HepG2 (cell line): ENCODE results near the gene FBXL2. TPM values are rescaled to one million over a fixed set of nuclear protein-coding genes. Genes with fewer than 3 reads are reported as not detected.

Experiments used
- ATAC-seq: fragments of 200-7000 bp; cut with Tn5 transposase; 3 replicates; pipeline ENCODE4 v1.9.1; 2020; ENCODE audit warnings: mild to moderate bottlenecking, moderate library complexity
- BruUV-seq: library from RNA; stranded (reverse); fragments of 400-500 nt; replicated peaks from 2 replicates; lab custom pipeline; 2021; lab: Mats Ljungman, UMichigan
- CTCF ChIA-PET: fragments of 300-600 bp; formaldehyde crosslinking; extraction: SDS; loops from one replicate; lab custom pipeline; 2021; ENCODE audit warnings: low total read pairs, inconsistent platforms, low intra/inter-chr PET ratio; lab: Yijun Ruan, JAX
- POLR2A ChIA-PET: fragments of 350-600 bp; sonication (Branson Sonifier 250); formaldehyde crosslinking; loops from one replicate; lab custom pipeline; 2020; ENCODE audit warnings: antibody characterized with exemption, inconsistent platforms; lab: Yijun Ruan, JAX
- DNase-seq: peaks from one replicate; pipeline ENCODE4 v3.0.0-alpha.2; 2015; ENCODE audit warnings: low spot score
- FAIRE-seq: peaks from 3 replicates; lab custom pipeline; 2011; peaks lifted over from hg19 to GRCh38; lab: Jason Lieb, UNC
- H2AFZ ChIP-seq: one replicate; pipeline ENCODE4 v1.6.1; 2011; ENCODE audit warnings: low read length, inconsistent platforms
- H3K27ac ChIP-seq: fragments of 300-600 bp; 3 replicates; pipeline ENCODE4 v1.8.0; 2011; ENCODE audit warnings: mixed run types, mild to moderate bottlenecking, mixed read lengths, low read length, inconsistent platforms; ENCODE audit not compliant: insufficient read depth; ENCODE audit errors: extremely low read length
- H3K27me3 ChIP-seq, 2 experiments: fragments of 200-600 bp in 1 of 2; 2 replicates in 1 of 2; 3 replicates in 1 of 2; pipeline versions ENCODE4 v1.6.0 to v1.8.0; 2011; ENCODE audit warnings: low read length in 2 of 2, mild to moderate bottlenecking in 2 of 2, moderate library complexity in 2 of 2, inconsistent platforms in 1 of 2; ENCODE audit not compliant: insufficient read depth in 2 of 2, control insufficient read depth in 1 of 2
- H3K36me3 ChIP-seq, 2 experiments: fragments of 200-600 bp in 1 of 2; replicated peaks in 1 of 2; 2 replicates in 1 of 2; 3 replicates in 1 of 2; pipeline versions ENCODE4 v1.5.1 to v1.8.0; 2011; ENCODE audit warnings: low read length in 2 of 2, inconsistent platforms in 1 of 2; ENCODE audit not compliant: insufficient read depth in 2 of 2, control insufficient read depth in 1 of 2
- H3K4me1 ChIP-seq: 2 replicates; pipeline ENCODE4 v1.5.1; 2012; ENCODE audit warnings: low read length, inconsistent platforms; ENCODE audit not compliant: insufficient read depth
- H3K4me2 ChIP-seq: 2 replicates; pipeline ENCODE4 v1.6.0; 2011; ENCODE audit warnings: low read depth, low read length, inconsistent platforms
- H3K4me3 ChIP-seq, 3 experiments: fragments of 200-600 bp in 1 of 3; sonication (generic), shearing (Covaris generic) in 1 of 3; replicated peaks in 1 of 3; 2 replicates each; pipeline ENCODE4 v1.5.1; 2011 to 2016; ENCODE audit warnings: low read length in 3 of 3, inconsistent platforms in 2 of 3, low read depth in 2 of 3, mild to moderate bottlenecking in 2 of 3, control low read depth in 1 of 3, mixed read lengths in 1 of 3; ENCODE audit not compliant: insufficient read depth in 1 of 3
- H3K79me2 ChIP-seq: one replicate; pipeline ENCODE4 v1.6.1; 2011; ENCODE audit warnings: low read length, inconsistent platforms; ENCODE audit not compliant: insufficient read depth
- H3K9ac ChIP-seq: 2 replicates; pipeline ENCODE4 v1.6.0; 2011; ENCODE audit warnings: mild to moderate bottlenecking, low read depth, low read length, inconsistent platforms; ENCODE audit not compliant: insufficient read depth
- H3K9me3 ChIP-seq: 2 replicates; pipeline ENCODE4 v1.5.1; 2012; ENCODE audit warnings: mild to moderate bottlenecking, low read length
- H4K20me1 ChIP-seq: 2 replicates; pipeline ENCODE4 v1.6.0; 2011; ENCODE audit warnings: inconsistent platforms, mild to moderate bottlenecking, low read length, moderate library complexity; ENCODE audit not compliant: insufficient read depth
- NFE2L1 ChIP-seq: sonication (generic); formaldehyde crosslinking; IDR thresholded peaks from 2 replicates; pipeline ENCODE4 v1.4.0; 2020; ENCODE audit warnings: missing genetic modification reagents, mild to moderate bottlenecking, borderline replicate concordance
- PPARG ChIP-seq: conservative IDR thresholded peaks from 2 replicates; pipeline ENCODE4 v1.6.1; 2016; ENCODE audit warnings: missing biosample characterization, missing genetic modification reagents
- RBM22 ChIP-seq: fragments of 200-400 bp; formaldehyde crosslinking; optimal IDR thresholded peaks from 2 replicates; pipeline ENCODE3; 2017; ENCODE audit warnings: mild to moderate bottlenecking, low read length, moderate library complexity
- ZNF775 ChIP-seq: sonication (generic); formaldehyde crosslinking; IDR thresholded peaks from 2 replicates; pipeline ENCODE4 v1.4.0; 2020; ENCODE audit warnings: missing genetic modification reagents, mild to moderate bottlenecking, moderate library complexity, borderline replicate concordance
- WGBS: methylation state at CpG from one replicate; pipeline ENCODE4 v1.1.6; 2017; ENCODE audit warnings: low lambda C conversion rate; 5-methylcytosine and 5-hydroxymethylcytosine counted together
- in situ Hi-C: cut with HindIII; loops from 2 replicates; pipeline ENCODE4 v1.10.0; 2017; ENCODE audit warnings: low pct_unique_long_range_greater_than_20kb; ENCODE audit not compliant: extremely low pct_ligation_motif_present
- intact Hi-C: fragments of 100-400 bp; cut with micrococcal nuclease; formaldehyde crosslinking; loops from one replicate; pipeline ENCODE4 v1.10.0; 2022; ENCODE audit not compliant: unreplicated experiment
- polyA plus RNA-seq, 8 experiments: library from polyadenylated mRNA; depleted of rRNA in 3 of 8; stranded (reverse) in 7 of 8; unstranded in 1 of 8; fragments of >200 nt; fragmentation: Illumina TruSeq in 4 of 8; extraction: Trizol in 4 of 8; gene quantifications; 2 replicates each; pipeline versions ENCODE4 v1.2.1 to v1.2.3, GENCODE V29; 2011 to 2016; ENCODE audit warnings: low read depth in 4 of 8, missing spikeins in 1 of 8, mixed read lengths in 1 of 8; ENCODE audit not compliant: insufficient read depth in 1 of 8
- total RNA-seq, 5 experiments: library from RNA; depleted of rRNA; stranded (reverse); fragments of >200 nt; fragmentation: Illumina TruSeq; extraction: Trizol; gene quantifications; 2 replicates each; pipeline ENCODE4 v1.2.3, GENCODE V29; 2016; ENCODE audit warnings: low read depth in 1 of 5
- TF ChIP-seq, protein P1 (sequence below): sonication (generic); formaldehyde crosslinking; IDR thresholded peaks from 2 replicates; pipeline ENCODE4 v1.5.0; 2020; ENCODE audit warnings: mild to moderate bottlenecking, missing genetic modification reagents

Gene FBXL2
- total and polyA plus RNA-seq, 2 of the 13 experiments (the other 11 are each of a cell fraction or from before 2014, with no cell fraction given) = 1.8 to 5.0 TPM

DNA sequence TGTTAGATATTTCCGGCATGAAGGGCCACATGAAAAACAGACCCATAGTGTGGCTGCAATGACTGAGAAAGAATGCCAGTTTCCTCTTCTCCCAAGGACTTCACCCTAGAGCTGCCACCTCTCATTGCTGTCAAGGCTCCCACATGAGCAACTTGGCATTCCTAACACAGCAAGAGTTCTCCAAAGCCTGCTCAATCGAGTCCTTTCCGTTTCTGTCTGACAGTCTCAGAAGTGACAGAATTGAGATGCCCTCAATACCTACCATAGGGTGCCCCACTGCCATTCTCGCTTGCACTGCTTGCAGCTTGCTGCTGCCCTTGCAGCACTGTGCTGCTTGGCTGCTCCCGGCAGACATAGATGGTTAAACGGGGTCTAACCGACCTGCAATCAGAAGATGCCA, 118.7 kb downstream of the FBXL2 start:
- TF ChIP-seq RBM22 = peak; percentile 37
- TF ChIP-seq, protein P1, sequence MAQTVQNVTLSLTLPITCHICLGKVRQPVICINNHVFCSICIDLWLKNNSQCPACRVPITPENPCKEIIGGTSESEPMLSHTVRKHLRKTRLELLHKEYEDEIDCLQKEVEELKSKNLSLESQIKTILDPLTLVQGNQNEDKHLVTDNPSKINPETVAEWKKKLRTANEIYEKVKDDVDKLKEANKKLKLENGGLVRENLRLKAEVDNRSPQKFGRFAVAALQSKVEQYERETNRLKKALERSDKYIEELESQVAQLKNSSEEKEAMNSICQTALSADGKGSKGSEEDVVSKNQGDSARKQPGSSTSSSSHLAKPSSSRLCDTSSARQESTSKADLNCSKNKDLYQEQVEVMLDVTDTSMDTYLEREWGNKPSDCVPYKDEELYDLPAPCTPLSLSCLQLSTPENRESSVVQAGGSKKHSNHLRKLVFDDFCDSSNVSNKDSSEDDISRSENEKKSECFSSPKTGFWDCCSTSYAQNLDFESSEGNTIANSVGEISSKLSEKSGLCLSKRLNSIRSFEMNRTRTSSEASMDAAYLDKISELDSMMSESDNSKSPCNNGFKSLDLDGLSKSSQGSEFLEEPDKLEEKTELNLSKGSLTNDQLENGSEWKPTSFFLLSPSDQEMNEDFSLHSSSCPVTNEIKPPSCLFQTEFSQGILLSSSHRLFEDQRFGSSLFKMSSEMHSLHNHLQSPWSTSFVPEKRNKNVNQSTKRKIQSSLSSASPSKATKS = no peak
- TF ChIP-seq NFE2L1 (CRISPR knock-in tag) = no peak
- TF ChIP-seq PPARG = no peak
- no peak for FAIRE-seq
- no peaks in the 10 kb centered on the region for H3K4me1 ChIP-seq
- H3K27me3 ChIP-seq = no peaks in the 10 kb centered on the region
- H3K9ac ChIP-seq = no peak overlapping the region
- intact Hi-C loops (no loop called here), in situ Hi-C loops (no loop called here)
- no peak for DNase-seq
- ATAC-seq = no peak
- no peaks in the 10 kb centered on the region for H4K20me1 ChIP-seq
- H3K9me3 ChIP-seq = no peaks in the 10 kb centered on the region
- ChIA-PET CTCF (no interaction called here), POLR2A (no interaction called here)
- 93% methylated on average over 7 of the region's 7 CpGs for WGBS
- H3K79me2 ChIP-seq = no peaks in the 10 kb centered on the region
- no peak overlapping the region for H3K27ac ChIP-seq
- peaks cover 24 to 79% of the 10 kb centered on the region in 2 experiments for H3K36me3 ChIP-seq
- H3K4me3 ChIP-seq = no peak overlapping the region
- no peak overlapping the region for H3K4me2 ChIP-seq
- no peak overlapping the region for H2AFZ ChIP-seq
- BruUV-seq = no TSS peak

DNA sequence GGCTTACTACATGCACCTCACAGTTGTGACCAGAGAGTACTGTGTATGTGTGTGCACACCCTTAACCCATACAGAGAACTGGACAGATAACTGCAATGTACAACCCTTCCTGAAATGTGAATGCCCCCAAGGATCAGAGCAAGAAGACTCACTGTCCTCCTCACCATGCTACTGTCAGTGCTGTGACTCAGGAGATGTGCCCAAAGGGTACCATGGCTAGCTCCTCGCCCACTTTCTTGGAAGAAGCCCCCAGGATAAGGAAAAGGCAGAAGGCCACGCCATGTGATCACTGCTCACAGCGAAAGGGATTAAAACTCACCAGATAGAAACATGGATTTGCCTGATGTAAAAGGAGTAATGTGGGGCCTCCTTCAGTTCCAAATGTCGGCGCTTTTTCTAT, 121.2 kb downstream of the FBXL2 start:
- 96% methylated on average over 5 of the region's 5 CpGs for WGBS
- peak; percentile 38; the same call in 2 of the 3 replicates for ATAC-seq
- H3K36me3 ChIP-seq = peaks cover 22 to 82% of the 10 kb centered on the region in 2 experiments

More for the DNA sequence above, 121.2 kb downstream of the FBXL2 start:
- Histone ChIP-seq H3K27me3 (no peaks in the 10 kb centered on the region), H3K27ac (no peak overlapping the region), H3K4me3 (no peak overlapping the region), H3K79me2 (no peaks in the 10 kb centered on the region), H4K20me1 (no peaks in the 10 kb centered on the region)
- intact Hi-C loops = no loop called here
- in situ Hi-C loops = no loop called here
- peak; percentile 54 for TF ChIP-seq RBM22
- no peak for TF ChIP-seq ZNF775
- TF ChIP-seq, all 625 proteins: peak for 1
- Histone ChIP-seq H2AFZ (no peak overlapping the region), H3K9ac (no peak overlapping the region), H3K4me1 (no peaks in the 10 kb centered on the region), H3K9me3 (no peaks in the 10 kb centered on the region), H3K4me2 (no peak overlapping the region)
- DNase-seq (no peak), FAIRE-seq (no peak)
- BruUV-seq = TSS peak; percentile 7
- ChIA-PET CTCF (no interaction called here), POLR2A (no interaction called here)
